ENCODE data around the gene RLBP1.

RLBP1 gene

GRCh38 chr15:89225588-89225987 lies 4.2 kb upstream of the RLBP1 start:
- CTCF ChIA-PET, result interaction anchor here (0.5 to 0.7 kb wide), 2 partner anchors 18 to 107 kb away, joined by 3 read pairs; no protein-coding TSS in a partner anchor
- no peak for DNase-seq (ENCODE audit: low spot score)
- no peak overlapping the region for H3K27ac ChIP-seq
- POLR2A ChIA-PET (ENCODE audit: low non-redundant PET), result no interaction called here
- TF ChIP-seq CTCF (conservative IDR thresholded peaks at IDR 0.05; ENCODE audit: low read depth), result no peak

GRCh38 chr15:89218531-89218930 lies 2.8 kb downstream of the RLBP1 start:
- no peak overlapping the region for H3K27ac ChIP-seq
- TF ChIP-seq CTCF (conservative IDR thresholded peaks at IDR 0.05; ENCODE audit: low read depth), result no peak
- CTCF ChIA-PET, result interaction anchor here (2.3 kb wide), 1 partner anchor 12 kb away, joined by 17 read pairs; no protein-coding TSS in a partner anchor
- POLR2A ChIA-PET (ENCODE audit: low non-redundant PET), result no interaction called here
- DNase-seq (ENCODE audit: low spot score), result no peak

- no peak for DNase-seq (ENCODE audit: low spot score)
- TF ChIP-seq CTCF (conservative IDR thresholded peaks at IDR 0.05; ENCODE audit: low read depth), result no peak
- ChIA-PET POLR2A (ENCODE audit: low non-redundant PET) (no interaction called here), CTCF (interaction anchor here (2.3 kb wide), 1 partner anchor 11 kb away, joined by 17 read pairs; no protein-coding TSS in a partner anchor)
- H3K27ac ChIP-seq, result no peak overlapping the region
These were observed 3.5 kb downstream of the RLBP1 start for GRCh38 chr15:89217686-89218376.

GRCh38 chr15:89217031-89217430 lies 4.3 kb downstream of the RLBP1 start:
- ChIA-PET CTCF (interaction anchor here (0.5 to 2.3 kb wide), 2 partner anchors 10 to 12 kb away, joined by 3 to 17 read pairs; no protein-coding TSS in a partner anchor), POLR2A (ENCODE audit: low non-redundant PET) (no interaction called here)
- DNase-seq (ENCODE audit: low spot score), result no peak
- no peak for TF ChIP-seq CTCF (conservative IDR thresholded peaks at IDR 0.05; ENCODE audit: low read depth)
- H3K27ac ChIP-seq, result no peak overlapping the region

- TF ChIP-seq CTCF (conservative IDR thresholded peaks at IDR 0.05; ENCODE audit: low read depth), result no peak
- ChIA-PET POLR2A (ENCODE audit: low non-redundant PET) (no interaction called here), CTCF (interaction anchor here (0.9 kb wide), 1 partner anchor 9 kb away, joined by 9 read pairs; no protein-coding TSS in a partner anchor)
- no peak for DNase-seq (ENCODE audit: low spot score)
- H3K27ac ChIP-seq, result no peak overlapping the region
These were observed 5.8 kb downstream of the RLBP1 start for GRCh38 chr15:89215627-89216026.

GRCh38 chr15:89211678-89212170 lies 9.7 kb downstream of the RLBP1 start:
- ChIA-PET POLR2A (ENCODE audit: low non-redundant PET) (interaction anchor here (0.7 kb wide), 1 partner anchor 11 kb away, joined by 6 read pairs; no protein-coding TSS in a partner anchor), CTCF (no interaction called here)
- no peak for TF ChIP-seq CTCF (conservative IDR thresholded peaks at IDR 0.05; ENCODE audit: low read depth)
- no peak overlapping the region for H3K27ac ChIP-seq
- no peak for DNase-seq (ENCODE audit: low spot score)

Data from RWPE1 (cell line).